ENCODE data around the gene RBBP8.

Gene RBBP8

GRCh38 chr18:22999212-22999611 is 66.1 kb downstream of the RBBP8 start:
- TF ChIP-seq ZNF8 (CRISPR knock-in tag; IDR thresholded peaks at IDR 0.05): no peak
- TF ChIP-seq TCF4 (CRISPR knock-in tag; IDR thresholded peaks at IDR 0.05; ENCODE audit: borderline replicate concordance): no peak
- no peak for TF ChIP-seq TOX (CRISPR knock-in tag; IDR thresholded peaks at IDR 0.05; ENCODE audit: borderline replicate concordance)
- no peak for TF ChIP-seq TSHZ2 (CRISPR knock-in tag; IDR thresholded peaks at IDR 0.05)
- no peak for TF ChIP-seq CREB5 (CRISPR knock-in tag; IDR thresholded peaks at IDR 0.05; ENCODE audit: low read depth)
- no peak for ATAC-seq

- ATAC-seq: no peak
- TF ChIP-seq SNAI2 (CRISPR knock-in tag; IDR thresholded peaks at IDR 0.05) (no peak), GLIS3 (CRISPR knock-in tag; IDR thresholded peaks at IDR 0.05) (no peak), CSDC2 (CRISPR knock-in tag; IDR thresholded peaks at IDR 0.05) (no peak), PATZ1 (CRISPR knock-in tag; IDR thresholded peaks at IDR 0.05; ENCODE audit: borderline replicate concordance) (no peak), ZFP30 (CRISPR knock-in tag; IDR thresholded peaks at IDR 0.05) (no peak), TSHZ2 (CRISPR knock-in tag; IDR thresholded peaks at IDR 0.05) (no peak), ARNTL (CRISPR knock-in tag; IDR thresholded peaks at IDR 0.05; ENCODE audit: borderline replicate concordance, low read depth) (no peak), CSRNP3 (CRISPR knock-in tag; IDR thresholded peaks at IDR 0.05) (no peak), ZNF565 (CRISPR knock-in tag; conservative IDR thresholded peaks at IDR 0.05; ENCODE audit: low read depth) (no peak), ISL1 (CRISPR knock-in tag; IDR thresholded peaks at IDR 0.05) (no peak), ESRRG (CRISPR knock-in tag; IDR thresholded peaks at IDR 0.05) (no peak), POU6F1 (CRISPR knock-in tag; IDR thresholded peaks at IDR 0.05; ENCODE audit: borderline replicate concordance, low read depth) (no peak), ZNF8 (CRISPR knock-in tag; IDR thresholded peaks at IDR 0.05) (no peak), TCF4 (CRISPR knock-in tag; IDR thresholded peaks at IDR 0.05; ENCODE audit: borderline replicate concordance) (no peak)
Observed at GRCh38 chr18:22999647-23000046, 66.5 kb downstream of the RBBP8 start.

- no peak for TF ChIP-seq BACH2 (CRISPR knock-in tag; IDR thresholded peaks at IDR 0.05; ENCODE audit: borderline replicate concordance)
- TF ChIP-seq ZNF565 (CRISPR knock-in tag; conservative IDR thresholded peaks at IDR 0.05; ENCODE audit: low read depth): no peak
- TF ChIP-seq CSDC2 (CRISPR knock-in tag; IDR thresholded peaks at IDR 0.05): no peak
- TF ChIP-seq GLIS3 (CRISPR knock-in tag; IDR thresholded peaks at IDR 0.05): no peak
- TF ChIP-seq ZNF8 (CRISPR knock-in tag; IDR thresholded peaks at IDR 0.05): no peak
- TF ChIP-seq PATZ1 (CRISPR knock-in tag; IDR thresholded peaks at IDR 0.05; ENCODE audit: borderline replicate concordance): no peak
- TF ChIP-seq TSHZ2 (CRISPR knock-in tag; IDR thresholded peaks at IDR 0.05): no peak
- no peak for TF ChIP-seq CSRNP3 (CRISPR knock-in tag; IDR thresholded peaks at IDR 0.05)
- no peak for ATAC-seq
Observed at GRCh38 chr18:23003289-23003688, 70.2 kb downstream of the RBBP8 start.

All from SK-N-SH treated with all-trans-retinoic acid at 6 μM for 48 hours (cell line).